GM12892 (cell line): Measurements from ENCODE around the gene ATP5F1B.
A peak's percentile ranks its signal among the peaks of the same experiment; 100 is the strongest.

Experiments
- DNase-seq: peaks from one replicate; pipeline ENCODE4 v3.0.0; 2011; ENCODE audit not compliant: insufficient read length
- FAIRE-seq: peaks from 2 replicates; lab custom pipeline; 2011; peaks lifted over from hg19 to GRCh38; lab: Jason Lieb, UNC
- POLR2A ChIP-seq: IDR thresholded peaks from 2 replicates; pipeline ENCODE4 v1.6.1; 2011; ENCODE audit warnings: low read depth, low read length, control low read depth
- POLR2AphosphoS5 ChIP-seq: IDR thresholded peaks from 2 replicates; pipeline ENCODE4 v1.6.1; 2011; ENCODE audit warnings: low read depth, low read length, control low read depth
- TAF1 ChIP-seq: IDR thresholded peaks from 2 replicates; pipeline ENCODE4 v1.6.1; 2011; ENCODE audit warnings: low read depth, mild to moderate bottlenecking, control low read depth, low read length, borderline replicate concordance

ATP5F1B gene

DNA sequence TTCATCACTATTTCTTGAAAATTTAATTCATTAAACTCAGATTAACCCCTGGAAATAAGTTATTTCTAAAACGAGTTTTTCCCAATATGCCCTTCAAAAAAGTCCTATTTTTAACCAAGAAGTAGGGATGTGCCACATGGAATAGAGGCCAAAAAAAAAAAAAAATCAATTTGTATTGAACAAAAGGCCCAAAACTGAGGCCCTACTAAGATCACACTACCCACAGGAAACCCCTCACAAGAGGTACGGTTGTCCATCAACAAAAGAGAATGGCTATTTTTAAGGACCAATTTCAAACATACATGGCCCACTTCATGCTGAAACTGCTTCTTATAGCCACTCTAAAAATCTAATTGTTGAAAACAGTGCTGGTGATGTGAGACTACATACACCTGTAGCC lies 8.2 kb downstream of the ATP5F1B start:
- DNase-seq (no peak), FAIRE-seq (no peak)
- no peak for TF ChIP-seq POLR2AphosphoS5

DNA sequence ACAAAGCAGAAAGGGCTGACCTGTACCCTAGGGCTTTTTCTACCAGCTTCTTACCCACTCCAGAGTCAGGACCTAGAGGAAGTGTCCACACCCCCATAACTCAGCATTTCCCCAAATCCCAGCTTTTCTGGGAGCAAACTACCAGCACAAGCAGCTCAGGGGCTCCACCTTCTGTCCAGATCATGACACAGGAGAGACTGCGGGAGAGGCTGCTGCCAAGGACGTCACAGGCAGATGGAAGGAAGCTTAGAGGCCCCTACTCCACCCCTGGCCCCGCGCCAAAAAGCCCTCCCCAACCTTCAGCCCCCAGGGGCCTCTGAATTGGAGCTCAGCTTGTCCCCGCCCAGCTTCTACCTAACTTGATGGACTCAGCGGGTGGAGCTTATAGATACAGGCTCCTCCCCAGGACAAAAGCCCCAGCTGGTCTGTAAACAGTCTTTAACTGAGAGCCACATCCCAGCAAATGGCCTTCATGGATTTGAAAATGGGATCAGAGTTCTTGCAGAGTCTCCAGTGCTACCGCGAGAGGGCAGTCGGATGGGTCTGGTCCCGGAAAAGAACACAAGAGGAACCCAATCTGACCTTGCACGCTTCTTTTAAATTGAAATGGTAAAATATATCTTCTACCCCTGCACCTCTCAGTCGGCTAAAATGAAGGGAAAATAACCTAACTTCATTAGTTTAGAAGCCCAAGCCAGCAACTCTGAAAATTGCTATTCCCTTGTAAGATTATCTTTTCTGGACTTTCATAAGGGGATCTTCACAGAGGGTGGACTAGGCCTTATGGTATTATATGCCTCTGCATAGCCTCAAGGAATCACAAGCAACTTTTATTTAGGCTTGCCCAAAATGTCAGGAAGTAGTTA lies 8.9 kb downstream of the ATP5F1B start:
- TF ChIP-seq POLR2AphosphoS5 (peak; percentile 86), POLR2A (peak; percentile 56), TAF1 (no peak)
- FAIRE-seq (no peak), DNase-seq (peak; percentile 80)

DNA sequence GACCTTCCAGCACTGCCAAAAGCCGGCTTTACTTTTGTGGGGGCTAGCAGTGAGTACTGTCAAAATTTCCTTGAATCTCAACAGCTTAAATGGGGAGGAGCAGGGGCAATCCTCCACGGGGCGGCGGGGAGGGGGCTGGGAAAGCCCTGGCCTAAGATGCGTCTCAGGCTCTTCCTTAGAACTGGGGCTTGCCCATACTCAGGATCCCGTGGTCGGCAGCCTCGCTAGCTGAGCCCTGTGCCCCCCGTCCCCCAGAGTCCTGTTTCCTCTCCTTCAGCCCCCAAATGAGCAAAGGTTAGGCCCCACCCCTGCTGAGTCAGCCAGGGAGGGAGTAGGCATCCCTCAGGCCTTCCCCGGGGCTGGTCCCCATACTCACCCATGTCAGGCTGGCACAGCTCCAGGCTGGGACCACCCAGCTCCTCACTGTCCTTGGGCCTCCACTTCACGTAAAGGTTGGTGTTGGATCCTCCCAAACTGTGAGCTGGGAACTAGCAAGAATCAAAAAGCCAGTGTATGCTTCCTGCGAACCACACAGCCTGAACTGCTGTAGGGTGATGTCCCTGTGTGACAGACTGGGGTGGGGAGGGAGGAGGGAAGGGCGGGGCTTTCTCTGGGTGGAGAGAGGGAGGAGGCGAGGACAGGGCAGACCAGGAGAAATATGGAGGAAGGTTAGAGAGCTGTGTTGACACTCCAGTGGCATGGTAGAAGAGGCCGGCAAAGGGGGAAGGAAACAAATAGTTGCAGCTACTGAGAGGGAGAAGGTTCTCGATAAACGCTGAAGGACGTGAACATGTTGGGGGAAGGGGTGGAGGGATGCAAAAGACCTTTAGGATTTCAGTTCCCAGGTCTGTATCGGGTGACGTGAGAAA lies 9.7 kb downstream of the ATP5F1B start:
- TF ChIP-seq POLR2AphosphoS5 = no peak
- no peak for TF ChIP-seq POLR2A
- TF ChIP-seq TAF1 = no peak
- FAIRE-seq (peak; percentile 93), DNase-seq (peak; percentile 78)

- FAIRE-seq (peak; percentile 57), DNase-seq (peak; percentile 71)
- TF ChIP-seq TAF1 (no peak), POLR2A (peak; percentile 56; the same call in 1 of the 2 replicates)
Observed at GRCh38 chr12:56634837-56635791, 10.7 kb downstream of the ATP5F1B start.

GRCh38 chr12:56634242-56634836 lies 11.4 kb downstream of the ATP5F1B start:
- no peak for DNase-seq
- no peak for TF ChIP-seq POLR2A
- TF ChIP-seq POLR2AphosphoS5 = no peak
- TF ChIP-seq TAF1 = no peak
- FAIRE-seq = peak; percentile 70

GRCh38 chr12:56633468-56634241 lies 12.1 kb downstream of the ATP5F1B start:
- no peak for FAIRE-seq
- TF ChIP-seq TAF1 (no peak), POLR2AphosphoS5 (no peak)
- no peak for DNase-seq

DNA sequence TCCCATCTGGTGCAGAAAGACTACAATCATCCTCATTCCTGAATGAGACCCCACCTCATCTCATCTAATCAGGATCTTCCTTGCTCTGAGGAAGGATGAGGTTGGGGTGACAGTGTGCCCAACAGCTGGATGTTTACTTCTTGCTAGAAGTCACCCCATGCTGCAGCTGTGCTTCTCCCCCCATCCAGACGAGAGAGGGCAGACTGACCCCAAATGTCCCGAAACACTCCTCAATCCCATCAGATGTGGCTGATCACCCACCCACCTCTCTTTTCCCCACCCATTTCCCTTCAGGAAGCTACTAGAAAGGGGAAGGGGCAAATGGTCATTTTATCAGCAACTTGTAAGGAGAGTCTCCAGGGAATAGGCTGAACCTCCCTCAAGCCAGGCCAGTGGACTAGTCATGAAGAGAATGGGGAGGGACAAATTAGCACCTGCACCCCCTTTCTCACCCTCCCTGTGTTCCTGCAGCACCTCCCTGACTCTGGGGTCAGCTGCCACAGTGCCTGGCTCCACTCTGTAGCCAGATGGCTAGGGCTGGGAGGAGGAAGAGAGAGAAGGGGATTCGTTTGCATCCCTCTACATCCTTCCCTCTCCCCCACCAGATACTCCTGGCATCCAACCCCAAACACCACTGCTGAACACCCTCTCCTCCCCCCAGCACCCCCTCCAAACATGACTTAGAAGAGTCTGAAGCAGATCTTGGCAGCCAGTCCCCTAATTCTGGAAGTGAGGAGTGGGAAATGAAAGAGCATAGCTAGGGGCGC lies 12.9 kb downstream of the ATP5F1B start:
- no peak for DNase-seq
- no peak for TF ChIP-seq POLR2A
- TF ChIP-seq TAF1 = no peak
- TF ChIP-seq POLR2AphosphoS5 = no peak
- no peak for FAIRE-seq

DNA sequence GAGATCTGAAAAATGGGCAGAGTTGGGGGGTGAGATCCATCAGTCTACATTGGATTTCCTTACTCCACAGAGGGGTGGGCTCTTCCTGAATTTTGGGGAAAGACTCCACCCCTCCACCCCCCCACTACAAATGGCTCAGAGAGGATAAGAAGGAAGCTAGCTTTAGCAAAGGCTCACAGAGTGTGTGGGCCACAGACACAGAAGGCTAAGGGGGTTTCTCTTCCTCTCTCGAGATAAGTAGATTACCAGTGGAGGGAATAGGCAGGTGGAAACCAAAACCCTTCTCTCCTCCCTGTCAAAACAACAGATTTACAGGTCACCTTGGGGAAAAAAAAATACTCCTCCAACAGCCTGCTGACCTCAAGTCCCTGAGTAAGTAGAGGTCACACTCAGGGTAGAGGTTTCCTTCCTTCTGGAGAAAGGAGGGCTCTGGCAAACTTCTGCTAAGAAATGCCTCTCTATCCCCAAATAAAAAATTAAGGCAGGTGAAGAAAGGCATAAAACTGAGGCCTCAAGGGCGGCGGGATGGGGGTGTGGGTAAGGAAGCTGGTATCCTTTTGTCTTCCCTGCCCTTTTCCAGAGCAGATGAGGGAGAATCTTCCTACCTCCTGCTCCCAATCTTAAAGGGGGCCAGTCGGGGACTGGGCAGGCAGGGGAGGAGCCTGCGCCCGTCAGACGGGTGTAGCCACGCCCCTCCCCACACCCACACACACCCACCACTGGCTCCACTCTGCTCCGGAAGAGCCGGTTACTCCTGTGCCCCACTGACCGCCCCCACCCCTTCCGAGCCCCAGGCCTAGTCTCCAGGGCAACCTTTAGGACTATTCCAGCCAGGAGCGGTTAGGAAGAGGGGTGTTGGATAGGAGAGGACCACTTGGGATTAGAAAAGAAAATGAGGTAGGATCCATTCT lies 13.7 kb downstream of the ATP5F1B start:
- peak; percentile 83 for FAIRE-seq
- TF ChIP-seq POLR2A (no peak), POLR2AphosphoS5 (no peak), TAF1 (no peak)
- DNase-seq = peak; percentile 53

DNA sequence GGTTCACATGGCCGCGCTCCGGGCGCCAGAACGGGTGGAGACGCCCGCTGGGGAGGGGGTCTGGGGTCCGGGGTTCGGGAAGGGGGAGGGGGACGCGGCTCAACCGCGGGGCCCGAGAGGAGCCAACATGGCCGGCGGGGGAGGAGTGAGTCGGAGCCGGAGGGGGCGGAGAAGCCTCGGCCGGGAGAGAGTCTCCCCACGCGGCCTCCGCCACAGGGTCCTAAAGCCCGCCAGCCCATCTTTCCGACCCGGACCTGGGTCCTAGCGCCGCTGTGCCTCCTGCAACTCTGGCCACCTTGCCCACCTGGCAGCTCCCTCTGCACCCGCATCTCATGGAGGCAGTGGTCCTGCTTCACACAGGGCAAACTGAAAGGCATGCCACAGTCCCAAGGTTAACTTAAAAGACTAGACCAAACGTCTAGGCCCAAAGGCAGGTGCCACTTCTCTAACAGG lies 15.6 kb downstream of the ATP5F1B start, which contains the start of gene BAZ2A:
TSS of gene BAZ2A (minus strand) at position 147 of the 453 bp plus-strand sequence. CDS start 12,796 bp downstream, outside the sequence.
- peak; percentile 76 for FAIRE-seq
- TF ChIP-seq TAF1 (0 out of 2 replicates have a peak, but pooled peaks have one; percentile 35), POLR2A (no peak)
- DNase-seq = peak; percentile 91
